Muscle layer of colon (tissue), 2 donors: ENCODE measurements around the gene TBX5.

Experiments used
- H3K27ac ChIP-seq: one replicate; pipeline ENCODE4 v1.7.0; 2013; ENCODE audit warnings: low read depth, mild to moderate bottlenecking, low read length, moderate library complexity
- H3K27me3 ChIP-seq, 2 donors: one replicate each; pipeline ENCODE4 v1.7.0; 2013; ENCODE audit warnings: low read length in 2 of 2, mild to moderate bottlenecking in 2 of 2; ENCODE audit not compliant: insufficient read depth in 2 of 2, control insufficient read depth in 1 of 2
- H3K36me3 ChIP-seq: one replicate; pipeline ENCODE4 v1.7.0; 2013; ENCODE audit warnings: mild to moderate bottlenecking, low read length; ENCODE audit not compliant: insufficient read depth
- H3K4me1 ChIP-seq: one replicate; pipeline ENCODE4 v1.7.0; 2013; ENCODE audit warnings: mild to moderate bottlenecking, low read length; ENCODE audit not compliant: insufficient read depth
- H3K4me3 ChIP-seq, 2 donors: one replicate each; pipeline ENCODE4 v1.7.0; 2013; ENCODE audit warnings: low read length in 2 of 2, low read depth in 1 of 2, mild to moderate bottlenecking in 1 of 2, moderate library complexity in 1 of 2
- H3K9ac ChIP-seq: one replicate; pipeline ENCODE4 v1.7.0; 2013; ENCODE audit warnings: low read length
- H3K9me3 ChIP-seq: one replicate; pipeline ENCODE4 v1.7.0; 2013; ENCODE audit warnings: mild to moderate bottlenecking, low read length
- donor health status: abdominal sarcoma.
- donor health status: Adenocarcinoma of cecum.

TBX5 gene

DNA sequence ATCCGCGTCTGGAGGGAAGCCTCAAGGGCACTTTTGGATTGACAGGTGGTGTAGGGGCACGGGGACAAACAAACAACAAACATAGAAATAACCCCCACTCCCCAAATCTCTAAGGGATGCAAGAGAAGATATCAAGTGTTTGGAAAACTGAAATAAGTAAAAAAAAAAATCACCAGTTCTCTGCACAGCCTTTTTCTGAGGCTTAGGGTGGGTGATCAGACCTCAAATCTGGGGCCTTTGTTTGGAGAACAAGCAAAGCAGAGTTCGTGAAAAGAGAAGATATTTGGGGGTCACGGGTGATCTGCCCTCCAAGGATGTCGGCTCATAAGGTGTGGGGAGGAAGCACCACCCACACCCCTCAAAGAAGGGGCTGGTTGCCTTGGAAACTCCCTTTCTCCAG, 10.7 kb downstream of the TBX5 start:
- H3K36me3 ChIP-seq, result no peaks in the 10 kb centered on the region
- no peak overlapping the region for H3K9ac ChIP-seq
- no peaks in the 10 kb centered on the region for H3K9me3 ChIP-seq
- no peak overlapping the region for H3K27ac ChIP-seq
- no peaks in the 10 kb centered on the region for H3K4me1 ChIP-seq
- H3K4me3 ChIP-seq, result no peak overlapping the region
- H3K27me3 ChIP-seq, result peaks cover 72 to 79% of the 10 kb centered on the region in 2 donors

DNA sequence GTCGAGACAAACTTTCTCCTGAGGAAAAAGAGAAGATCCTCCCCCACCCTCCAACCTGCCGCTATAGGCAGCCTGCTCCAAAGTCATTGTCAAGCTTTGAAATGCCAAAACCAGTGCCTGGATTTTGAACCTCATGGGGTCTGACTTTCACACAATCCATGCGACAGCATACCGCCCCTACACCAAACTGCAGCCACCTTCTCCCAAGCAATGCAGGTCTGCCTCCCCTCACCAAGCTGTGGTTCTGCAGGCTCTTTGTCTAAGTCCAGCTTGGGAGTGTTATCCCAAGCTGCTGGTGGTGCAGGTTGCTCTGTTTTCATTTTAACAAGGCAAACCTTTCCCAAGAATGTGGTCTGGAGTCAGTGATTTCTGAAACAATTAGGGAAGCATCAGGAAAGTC, 12.4 kb downstream of the TBX5 start:
- Histone ChIP-seq H3K27me3 (peaks cover 55 to 62% of the 10 kb centered on the region in 2 donors), H3K27ac (no peak overlapping the region), H3K9ac (no peak overlapping the region), H3K4me3 (no peak overlapping the region), H3K4me1 (no peaks in the 10 kb centered on the region), H3K9me3 (no peaks in the 10 kb centered on the region), H3K36me3 (no peaks in the 10 kb centered on the region)

DNA sequence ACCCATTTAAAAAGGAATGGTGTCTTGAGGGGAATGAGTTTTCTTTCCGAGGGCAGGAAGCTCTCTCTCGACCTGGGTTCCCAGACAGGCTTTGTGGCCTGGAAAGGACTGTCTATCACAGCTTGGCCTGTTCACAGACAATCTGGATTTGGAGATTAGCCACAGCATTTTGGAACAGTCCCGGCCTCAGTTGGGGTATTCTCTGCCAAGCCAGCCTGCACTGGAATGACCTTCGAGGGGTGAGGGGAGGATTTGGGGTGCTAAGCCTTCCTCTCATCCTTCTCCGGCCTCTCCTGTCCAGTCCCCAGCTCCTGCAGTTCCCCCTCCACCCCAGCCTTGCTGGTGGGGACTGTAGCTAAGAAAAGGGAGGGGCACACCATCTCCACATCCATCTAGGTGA, 13.0 kb downstream of the TBX5 start:
- Histone ChIP-seq H3K36me3 (no peaks in the 10 kb centered on the region), H3K9me3 (no peaks in the 10 kb centered on the region), H3K27ac (no peak overlapping the region), H3K9ac (no peak overlapping the region), H3K4me1 (no peaks in the 10 kb centered on the region), H3K27me3 (peaks cover 48 to 57% of the 10 kb centered on the region in 2 donors), H3K4me3 (no peak overlapping the region)

- Histone ChIP-seq H3K4me3 (no peak overlapping the region), H3K9ac (no peak overlapping the region), H3K27me3 (peaks cover 30 to 38% of the 10 kb centered on the region in 2 donors), H3K9me3 (no peaks in the 10 kb centered on the region), H3K4me1 (no peaks in the 10 kb centered on the region), H3K27ac (no peak overlapping the region), H3K36me3 (no peaks in the 10 kb centered on the region)
Measured at GRCh38 chr12:114391088-114391487, 14.9 kb downstream of the TBX5 start.

- Histone ChIP-seq H3K36me3 (no peaks in the 10 kb centered on the region), H3K4me1 (no peaks in the 10 kb centered on the region), H3K9ac (no peak overlapping the region), H3K4me3 (no peak overlapping the region), H3K27me3 (no peaks in the 10 kb centered on the region), H3K27ac (no peak overlapping the region), H3K9me3 (no peaks in the 10 kb centered on the region)
Measured at GRCh38 chr12:114384739-114385138, 21.2 kb downstream of the TBX5 start.

GRCh38 chr12:114381177-114381576, 24.8 kb downstream of the TBX5 start:
- Histone ChIP-seq H3K9ac (no peak overlapping the region), H3K27me3 (no peaks in the 10 kb centered on the region), H3K4me3 (no peak overlapping the region), H3K9me3 (no peaks in the 10 kb centered on the region), H3K27ac (no peak overlapping the region), H3K36me3 (no peaks in the 10 kb centered on the region), H3K4me1 (no peaks in the 10 kb centered on the region)

GRCh38 chr12:114371733-114372132, 34.2 kb downstream of the TBX5 start:
- H3K4me1 ChIP-seq, result no peaks in the 10 kb centered on the region
- no peak overlapping the region for H3K4me3 ChIP-seq
- H3K9ac ChIP-seq, result no peak overlapping the region
- H3K27ac ChIP-seq, result no peak overlapping the region
- H3K27me3 ChIP-seq, result no peaks in the 10 kb centered on the region
- no peaks in the 10 kb centered on the region for H3K9me3 ChIP-seq
- H3K36me3 ChIP-seq, result no peaks in the 10 kb centered on the region

DNA sequence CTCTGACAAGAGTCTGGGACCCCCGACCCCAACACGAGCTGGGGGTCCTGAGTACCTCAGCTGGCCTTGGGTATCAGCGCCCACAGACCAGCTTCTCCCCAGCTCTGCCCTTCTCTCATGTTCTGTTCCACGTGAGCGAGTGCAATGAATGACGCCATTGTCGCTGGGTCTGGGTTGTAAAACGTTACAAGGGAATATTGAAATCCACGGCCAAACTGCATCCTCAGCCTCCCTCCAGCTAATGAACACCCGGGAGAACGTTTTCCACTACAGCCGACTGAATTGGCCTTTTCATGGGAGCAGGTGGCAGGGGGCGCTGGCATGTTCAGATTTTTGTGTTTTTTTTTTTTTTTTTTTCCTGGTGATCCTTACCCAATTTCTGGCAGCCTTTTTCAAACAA, 34.7 kb downstream of the TBX5 start:
- Histone ChIP-seq H3K9ac (no peak overlapping the region), H3K4me3 (no peak overlapping the region), H3K27me3 (no peaks in the 10 kb centered on the region), H3K36me3 (no peaks in the 10 kb centered on the region), H3K4me1 (no peaks in the 10 kb centered on the region), H3K9me3 (no peaks in the 10 kb centered on the region), H3K27ac (no peak overlapping the region)

DNA sequence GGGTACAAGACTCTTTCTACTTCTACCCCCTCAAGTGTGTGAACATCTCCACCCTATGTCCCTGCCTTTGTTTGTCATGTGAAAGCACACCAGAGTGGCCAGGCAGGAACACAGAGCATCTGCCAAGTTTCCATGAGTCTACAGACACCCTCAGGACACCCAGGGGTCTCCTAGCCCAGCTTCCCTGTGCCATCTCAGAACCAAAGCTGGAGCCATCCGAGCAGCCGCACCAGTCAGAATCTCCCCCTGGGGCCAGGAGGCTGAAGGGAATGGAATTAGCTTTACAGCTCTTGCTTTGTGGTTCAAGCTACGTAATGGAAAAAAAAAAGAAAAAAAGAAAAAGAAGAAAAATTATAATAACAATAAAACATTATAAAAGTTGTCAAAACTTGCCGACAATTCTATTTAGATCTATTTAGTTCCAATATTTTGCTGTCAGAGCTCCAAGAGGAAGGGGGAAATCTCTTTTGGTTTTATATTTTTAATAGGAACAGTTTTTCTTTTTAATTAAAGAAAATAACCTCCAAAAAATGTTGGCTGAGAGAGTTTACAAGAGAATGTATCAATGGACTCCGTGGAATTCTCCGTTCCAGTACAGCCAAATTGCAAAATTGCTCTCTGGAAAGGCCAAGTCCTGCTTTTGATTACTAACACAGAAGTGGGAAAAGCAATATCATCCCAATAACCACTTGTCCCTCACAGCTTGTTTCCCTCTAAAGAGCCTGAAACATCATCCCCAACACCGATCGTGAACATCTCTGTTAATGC, 37.1 kb downstream of the TBX5 start:
- H3K4me3 ChIP-seq, result no peak overlapping the region
- H3K27me3 ChIP-seq, result peaks cover 0 to 5% of the 10 kb centered on the region in 2 donors
- H3K4me1 ChIP-seq, result no peaks in the 10 kb centered on the region
- no peaks in the 10 kb centered on the region for H3K9me3 ChIP-seq
- H3K36me3 ChIP-seq, result no peaks in the 10 kb centered on the region
- H3K27ac ChIP-seq, result no peak overlapping the region
- H3K9ac ChIP-seq, result no peak overlapping the region

GRCh38 chr12:114361992-114362391, 44.0 kb downstream of the TBX5 start:
- Histone ChIP-seq H3K4me3 (no peak overlapping the region), H3K27ac (no peak overlapping the region), H3K36me3 (no peaks in the 10 kb centered on the region), H3K9ac (no peak overlapping the region), H3K4me1 (no peaks in the 10 kb centered on the region), H3K9me3 (no peaks in the 10 kb centered on the region), H3K27me3 (peaks cover 0 to 5% of the 10 kb centered on the region in 2 donors)

GRCh38 chr12:114361545-114361944, 44.4 kb downstream of the TBX5 start:
- peaks cover 0 to 5% of the 10 kb centered on the region in 2 donors for H3K27me3 ChIP-seq
- no peak overlapping the region for H3K9ac ChIP-seq
- H3K9me3 ChIP-seq, result no peaks in the 10 kb centered on the region
- no peak overlapping the region for H3K27ac ChIP-seq
- no peak overlapping the region for H3K4me3 ChIP-seq
- H3K36me3 ChIP-seq, result no peaks in the 10 kb centered on the region
- no peaks in the 10 kb centered on the region for H3K4me1 ChIP-seq

DNA sequence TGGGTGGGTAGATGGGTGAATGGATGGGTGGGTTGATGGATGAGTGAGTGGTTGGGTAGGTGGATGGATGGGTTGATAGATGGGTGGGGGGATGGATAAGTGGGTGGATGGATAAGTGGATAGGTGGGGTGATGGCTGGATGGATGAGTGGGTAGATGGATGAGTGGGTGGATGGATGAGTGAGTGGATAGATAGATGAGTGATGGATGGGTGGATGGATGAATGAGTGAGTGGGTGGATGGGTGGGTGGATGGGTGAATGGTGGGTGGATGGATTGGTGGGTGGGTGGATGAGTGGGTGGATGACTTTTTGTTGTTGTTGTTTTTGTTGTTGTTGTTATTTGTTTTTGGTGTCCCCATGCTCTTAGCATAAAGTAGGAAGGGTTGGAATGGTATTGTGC, 45.5 kb downstream of the TBX5 start:
- H3K27me3 ChIP-seq, result peaks cover 0 to 5% of the 10 kb centered on the region in 2 donors
- H3K27ac ChIP-seq, result no peak overlapping the region
- H3K9ac ChIP-seq, result no peak overlapping the region
- H3K4me1 ChIP-seq, result no peaks in the 10 kb centered on the region
- H3K36me3 ChIP-seq, result no peaks in the 10 kb centered on the region
- no peak overlapping the region for H3K4me3 ChIP-seq
- no peaks in the 10 kb centered on the region for H3K9me3 ChIP-seq
